Endodermal cell (in vitro differentiated cells): ENCODE data around the gene SELENOO. TPM values are rescaled to one million over a fixed set of nuclear protein-coding genes. Genes with fewer than 3 reads are reported as not detected.

ENCODE experiments used
- DNase-seq: peaks from one replicate; pipeline ENCODE4 v3.0.0-alpha.2; 2017
- H3K27ac ChIP-seq: 2 replicates; pipeline ENCODE4 v1.5.1; 2013; ENCODE audit warnings: mild to moderate bottlenecking, low read depth, low read length, moderate library complexity
- H3K27me3 ChIP-seq: 2 replicates; pipeline ENCODE4 v1.6.1; 2013; ENCODE audit warnings: mild to moderate bottlenecking, low read length, moderate library complexity; ENCODE audit not compliant: insufficient read depth, control insufficient read depth, poor library complexity, severe bottlenecking
- H3K36me3 ChIP-seq: 2 replicates; pipeline ENCODE4 v1.7.0; 2013; ENCODE audit warnings: mild to moderate bottlenecking, low read length, moderate library complexity; ENCODE audit not compliant: control insufficient read depth, insufficient read depth
- H3K4me1 ChIP-seq: one replicate; pipeline ENCODE4 v1.7.0; 2013; ENCODE audit warnings: low read length; ENCODE audit not compliant: control insufficient read depth, insufficient read depth
- H3K4me3 ChIP-seq: 2 replicates; pipeline ENCODE4 v1.5.1; 2013; ENCODE audit warnings: mild to moderate bottlenecking, low read length, moderate library complexity
- H3K9ac ChIP-seq: 2 replicates; pipeline ENCODE4 v1.6.1; 2013; ENCODE audit warnings: mild to moderate bottlenecking, low read length, moderate library complexity; ENCODE audit not compliant: poor library complexity, severe bottlenecking; ENCODE audit errors: extremely low read depth
- H3K9me3 ChIP-seq: 2 replicates; pipeline ENCODE4 v1.6.1; 2013; ENCODE audit warnings: mild to moderate bottlenecking, low read length, moderate library complexity; ENCODE audit not compliant: control insufficient read depth
- H3K27ac Mint-ChIP-seq: 2 replicates; pipeline ENCODE4 v1.8.0; 2020; ENCODE audit warnings: mixed read lengths
- H3K27me3 Mint-ChIP-seq: 2 replicates; pipeline ENCODE4 v1.8.0; 2021; ENCODE audit warnings: mild to moderate bottlenecking, mixed read lengths; ENCODE audit not compliant: insufficient read depth
- H3K36me3 Mint-ChIP-seq: 2 replicates; pipeline ENCODE4 v1.8.0; 2020; ENCODE audit warnings: low read depth, mixed read lengths
- H3K4me1 Mint-ChIP-seq: 2 replicates; pipeline ENCODE4 v1.8.0; 2020; ENCODE audit warnings: mixed read lengths
- H3K4me3 Mint-ChIP-seq: 2 replicates; pipeline ENCODE4 v1.8.0; 2020; ENCODE audit warnings: mild to moderate bottlenecking, moderate library complexity, mixed read lengths
- H3K9me3 Mint-ChIP-seq: 2 replicates; pipeline ENCODE4 v1.8.0; 2020; ENCODE audit warnings: mild to moderate bottlenecking, mixed read lengths
- WGBS, 2 experiments: methylation state at CpG; one replicate each; pipeline versions ENCODE4 v1.1.5 to v1.1.7; 2013; ENCODE audit warnings: missing lambda C conversion rate in 2 of 2, mixed read lengths in 1 of 2; ENCODE audit not compliant: insufficient coverage in 1 of 2, insufficient read length in 1 of 2; 5-methylcytosine and 5-hydroxymethylcytosine counted together
- total RNA-seq, 2 donors: library from RNA; stranded (reverse); fragmentation: NEBNext Ultra II Directional in 1 of 2; extraction: Animal tissue kit (Norgen Biotek cat#: 25700) in 1 of 2; gene quantifications; 2 replicates in 1 of 2; 3 replicates in 1 of 2; pipeline ENCODE4 v1.2.1, GENCODE V29; 2021
- TF ChIP-seq, protein P1 (sequence below): fragments of 200-600 bp; sonication (generic); conservative IDR thresholded peaks from 2 replicates; pipeline ENCODE4 v1.5.0; 2021; ENCODE audit warnings: antibody characterized with exemption, mild to moderate bottlenecking

Gene SELENOO
- total RNA-seq, 2 donors from 2014 or later = 22.2 to 22.9 TPM

DNA sequence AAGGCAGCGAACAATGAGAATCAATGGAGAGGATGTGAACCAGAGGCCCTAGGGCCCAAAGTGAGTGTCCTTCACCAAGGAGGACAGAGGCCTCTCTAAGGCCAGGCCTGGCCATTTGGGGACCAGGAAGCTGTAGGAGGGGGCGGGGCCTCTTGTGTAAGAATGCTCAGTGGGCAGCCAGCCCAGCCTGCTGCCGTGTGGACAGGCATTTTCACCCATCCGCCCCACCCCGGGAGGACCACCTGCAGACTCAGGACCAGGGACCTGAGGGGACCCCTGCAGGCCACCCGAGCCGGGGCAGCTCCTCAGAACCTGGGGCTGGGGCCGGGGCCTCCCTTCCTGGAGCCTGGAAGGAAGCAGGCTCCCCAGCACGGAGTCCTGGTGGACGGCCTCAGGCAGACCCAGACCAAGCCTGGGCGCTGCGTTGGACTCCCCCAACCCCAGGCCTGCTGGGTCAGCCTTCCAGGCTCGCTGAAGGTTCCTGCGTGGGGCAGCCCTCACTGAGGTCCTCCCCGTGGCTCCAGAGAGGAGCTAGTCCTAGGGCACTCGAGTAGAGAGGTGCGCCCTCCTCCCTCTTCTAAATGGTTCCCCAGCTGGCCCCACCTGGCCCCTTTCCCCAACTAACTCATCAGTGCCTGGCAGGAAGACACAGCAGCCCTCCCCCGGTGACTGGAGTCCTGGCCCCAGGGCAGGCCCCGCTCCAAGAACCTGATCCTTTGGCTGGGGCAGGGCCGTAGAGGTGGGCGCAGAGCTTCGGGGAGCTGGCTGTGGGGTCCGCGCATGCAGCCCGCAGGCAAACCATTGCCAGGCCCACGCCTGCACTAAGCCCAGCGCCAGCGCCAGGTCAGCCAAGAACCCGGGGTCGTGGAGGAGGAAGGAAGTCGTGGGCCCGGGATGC is 16.6 kb upstream of the SELENOO start:
- H3K36me3 ChIP-seq = peaks cover 6% of the 10 kb centered on the region
- H3K4me1 ChIP-seq = peaks cover 4% of the 10 kb centered on the region
- peak overlapping the region; percentile 51 for H3K4me3 Mint-ChIP-seq
- H3K27ac ChIP-seq = no peak overlapping the region
- no peak overlapping the region for H3K4me3 ChIP-seq
- no peaks in the 10 kb centered on the region for H3K4me1 Mint-ChIP-seq
- no peaks in the 10 kb centered on the region for H3K9me3 Mint-ChIP-seq
- TF ChIP-seq, protein P1, sequence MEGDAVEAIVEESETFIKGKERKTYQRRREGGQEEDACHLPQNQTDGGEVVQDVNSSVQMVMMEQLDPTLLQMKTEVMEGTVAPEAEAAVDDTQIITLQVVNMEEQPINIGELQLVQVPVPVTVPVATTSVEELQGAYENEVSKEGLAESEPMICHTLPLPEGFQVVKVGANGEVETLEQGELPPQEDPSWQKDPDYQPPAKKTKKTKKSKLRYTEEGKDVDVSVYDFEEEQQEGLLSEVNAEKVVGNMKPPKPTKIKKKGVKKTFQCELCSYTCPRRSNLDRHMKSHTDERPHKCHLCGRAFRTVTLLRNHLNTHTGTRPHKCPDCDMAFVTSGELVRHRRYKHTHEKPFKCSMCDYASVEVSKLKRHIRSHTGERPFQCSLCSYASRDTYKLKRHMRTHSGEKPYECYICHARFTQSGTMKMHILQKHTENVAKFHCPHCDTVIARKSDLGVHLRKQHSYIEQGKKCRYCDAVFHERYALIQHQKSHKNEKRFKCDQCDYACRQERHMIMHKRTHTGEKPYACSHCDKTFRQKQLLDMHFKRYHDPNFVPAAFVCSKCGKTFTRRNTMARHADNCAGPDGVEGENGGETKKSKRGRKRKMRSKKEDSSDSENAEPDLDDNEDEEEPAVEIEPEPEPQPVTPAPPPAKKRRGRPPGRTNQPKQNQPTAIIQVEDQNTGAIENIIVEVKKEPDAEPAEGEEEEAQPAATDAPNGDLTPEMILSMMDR = peak; percentile 39
- 77 to 84% methylated on average over 22 to 32 of the region's 32 CpGs for WGBS, 2 experiments
- H3K9ac ChIP-seq = no peak overlapping the region
- no peaks in the 10 kb centered on the region for H3K27me3 ChIP-seq
- no peak overlapping the region for H3K27ac Mint-ChIP-seq
- peaks cover 3% of the 10 kb centered on the region for H3K27me3 Mint-ChIP-seq
- no peaks in the 10 kb centered on the region for H3K9me3 ChIP-seq
- peaks cover 6% of the 10 kb centered on the region for H3K36me3 Mint-ChIP-seq
- peak; percentile 72 for DNase-seq

- Mint-ChIP-seq H3K9me3 (no peaks in the 10 kb centered on the region), H3K4me1 (no peaks in the 10 kb centered on the region), H3K27me3 (peaks cover 3% of the 10 kb centered on the region), H3K4me3 (peak overlapping the region; percentile 82), H3K27ac (no peak overlapping the region), H3K36me3 (peaks cover 1% of the 10 kb centered on the region)
- Histone ChIP-seq H3K36me3 (peaks cover 6% of the 10 kb centered on the region), H3K4me3 (peak overlapping the region; percentile 69), H3K9me3 (no peaks in the 10 kb centered on the region), H3K27me3 (no peaks in the 10 kb centered on the region), H3K9ac (no peak overlapping the region), H3K27ac (no peak overlapping the region), H3K4me1 (peaks cover 4% of the 10 kb centered on the region)
- TF ChIP-seq, protein P1 = no peak
- 43 to 62% methylated on average over 25 to 63 of the region's 63 CpGs for WGBS, 2 experiments
- peak; percentile 76 for DNase-seq
Observed at GRCh38 chr22:50184902-50185374, 15.9 kb upstream of the SELENOO start.

DNA sequence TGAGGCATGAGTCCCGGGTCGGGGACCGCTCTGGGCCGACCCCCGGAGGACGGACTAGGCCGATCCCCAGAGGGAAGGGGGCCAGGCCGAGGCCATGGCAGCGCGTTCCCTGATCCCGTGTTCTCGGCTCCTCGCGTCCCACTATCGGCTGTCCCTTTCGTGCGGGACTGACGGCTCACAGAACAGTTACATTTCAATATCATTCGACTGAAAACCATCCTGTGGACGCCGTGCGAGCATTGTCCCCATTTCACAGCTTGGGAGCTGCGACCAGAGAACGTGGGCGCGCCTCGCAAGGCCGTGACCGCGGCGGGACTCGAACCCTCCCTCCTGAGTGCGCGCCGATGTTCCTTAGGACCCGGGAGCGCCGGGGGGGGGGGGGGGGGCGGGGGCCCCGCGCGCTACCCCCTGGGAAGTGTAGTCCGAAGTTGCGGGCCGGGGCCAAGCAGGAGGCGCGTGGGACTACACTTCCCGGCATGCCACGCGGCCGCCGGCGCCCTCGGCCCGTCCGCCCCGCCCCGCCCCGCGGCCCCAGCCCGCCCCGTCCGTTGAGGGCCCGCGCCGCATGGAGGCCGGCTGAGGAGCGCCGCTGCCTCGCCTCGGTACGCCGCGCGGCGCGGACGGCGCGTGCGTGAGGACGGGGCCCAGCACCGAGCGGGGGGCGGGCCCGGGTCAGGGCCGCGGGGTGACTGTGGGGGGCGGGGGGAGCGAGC is 15.3 kb upstream of the SELENOO start, which contains the start of gene TRABD:
Gene TRABD (plus strand): TSS at position 539 of the 713 bp plus-strand sequence. CDS start 7,148 bp downstream, outside the sequence.
- peak within 1 kb of the TSS; percentile 86 for H3K27ac Mint-ChIP-seq
- peak within 1 kb of the TSS; percentile 57 for H3K9ac ChIP-seq

More for the DNA sequence above, 15.3 kb upstream of the SELENOO start, which contains the start of gene TRABD:
- TF ChIP-seq, protein P1 = no peak
- H3K4me3 Mint-ChIP-seq = peak within 1 kb of the TSS; percentile 82
- Histone ChIP-seq H3K27me3 (no peaks in the 10 kb centered on the region), H3K4me3 (peak within 1 kb of the TSS; percentile 85), H3K27ac (no peak within 1 kb of the TSS), H3K36me3 (peaks cover 6% of the 10 kb centered on the region), H3K9me3 (no peaks in the 10 kb centered on the region), H3K4me1 (peaks cover 4% of the 10 kb centered on the region)
- peak; percentile 97 for DNase-seq
- no peaks in the 10 kb centered on the region for H3K9me3 Mint-ChIP-seq
- H3K36me3 Mint-ChIP-seq = peaks cover 1% of the 10 kb centered on the region
- WGBS, 2 experiments = 8 to 48% methylated on average over 14 to 72 of the region's 90 CpGs
- H3K27me3 Mint-ChIP-seq = peaks cover 3% of the 10 kb centered on the region
- H3K4me1 Mint-ChIP-seq = no peaks in the 10 kb centered on the region
